ENCODE results near the gene POMT2. TPM values are rescaled to one million over a fixed set of nuclear protein-coding genes. Genes with fewer than 3 reads are reported as not detected.

Gene POMT2
- total and polyA plus RNA-seq, 2 experiments from 2014 or later: 21.1 to 39.3 TPM

DNA sequence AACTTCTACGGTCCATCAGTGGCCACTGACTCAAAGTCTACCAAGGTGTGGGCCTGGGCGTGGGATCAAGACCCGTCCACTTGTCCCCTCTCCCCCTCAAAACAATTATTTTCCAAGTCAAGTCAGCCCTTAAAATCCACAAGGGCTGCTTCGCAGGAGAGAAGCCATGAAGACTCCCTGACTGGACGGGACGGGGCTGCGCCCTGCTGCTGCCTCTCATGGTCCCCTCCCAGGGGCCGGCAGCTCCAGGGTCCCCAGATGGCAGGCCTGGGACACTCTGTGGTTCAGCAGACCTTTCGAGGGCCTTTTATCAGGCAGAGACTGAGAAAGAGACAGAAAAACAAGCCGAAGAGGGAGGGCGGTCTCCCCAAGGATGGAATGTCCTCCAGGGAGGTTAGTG is 60.5 kb downstream of the POMT2 start:
- DNase-seq (ENCODE audit: low spot score): no peak
- Histone ChIP-seq H3K4me1 (ENCODE audit: insufficient read depth) (no peaks in the 10 kb centered on the region), H3K9me3 (ENCODE audit: low read depth) (no peaks in the 10 kb centered on the region), H2AFZ (no peak overlapping the region), H3K27ac (no peak overlapping the region), H3K9me2 (replicated peaks; ENCODE audit: insufficient read depth) (no peaks in the 10 kb centered on the region), H3K27me3 (no peaks in the 10 kb centered on the region), H3K79me2 (no peaks in the 10 kb centered on the region), H3K36me3 (replicated peaks; ENCODE audit: insufficient read depth, low read depth) (no peaks in the 10 kb centered on the region), H4K20me1 (ENCODE audit: insufficient read depth, poor library complexity, severe bottlenecking) (no peaks in the 10 kb centered on the region), H3K4me2 (no peak overlapping the region), H3K4me3 (no peak overlapping the region)
- no peak for TF ChIP-seq EZH2phosphoT487 (IDR thresholded peaks at IDR 0.05; ENCODE audit: low read depth, severe bottlenecking, unreplicated experiment)
- TF ChIP-seq, protein P1, sequence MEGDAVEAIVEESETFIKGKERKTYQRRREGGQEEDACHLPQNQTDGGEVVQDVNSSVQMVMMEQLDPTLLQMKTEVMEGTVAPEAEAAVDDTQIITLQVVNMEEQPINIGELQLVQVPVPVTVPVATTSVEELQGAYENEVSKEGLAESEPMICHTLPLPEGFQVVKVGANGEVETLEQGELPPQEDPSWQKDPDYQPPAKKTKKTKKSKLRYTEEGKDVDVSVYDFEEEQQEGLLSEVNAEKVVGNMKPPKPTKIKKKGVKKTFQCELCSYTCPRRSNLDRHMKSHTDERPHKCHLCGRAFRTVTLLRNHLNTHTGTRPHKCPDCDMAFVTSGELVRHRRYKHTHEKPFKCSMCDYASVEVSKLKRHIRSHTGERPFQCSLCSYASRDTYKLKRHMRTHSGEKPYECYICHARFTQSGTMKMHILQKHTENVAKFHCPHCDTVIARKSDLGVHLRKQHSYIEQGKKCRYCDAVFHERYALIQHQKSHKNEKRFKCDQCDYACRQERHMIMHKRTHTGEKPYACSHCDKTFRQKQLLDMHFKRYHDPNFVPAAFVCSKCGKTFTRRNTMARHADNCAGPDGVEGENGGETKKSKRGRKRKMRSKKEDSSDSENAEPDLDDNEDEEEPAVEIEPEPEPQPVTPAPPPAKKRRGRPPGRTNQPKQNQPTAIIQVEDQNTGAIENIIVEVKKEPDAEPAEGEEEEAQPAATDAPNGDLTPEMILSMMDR (IDR thresholded peaks at IDR 0.05; ENCODE audit: poor library complexity): no peak
- no peak for TF ChIP-seq EZH2 (IDR thresholded peaks at IDR 0.05; ENCODE audit: borderline replicate concordance)
- WGBS (ENCODE audit: low lambda C conversion rate, missing lambda C conversion rate): 88% methylated on average over 11 of the region's 11 CpGs

DNA sequence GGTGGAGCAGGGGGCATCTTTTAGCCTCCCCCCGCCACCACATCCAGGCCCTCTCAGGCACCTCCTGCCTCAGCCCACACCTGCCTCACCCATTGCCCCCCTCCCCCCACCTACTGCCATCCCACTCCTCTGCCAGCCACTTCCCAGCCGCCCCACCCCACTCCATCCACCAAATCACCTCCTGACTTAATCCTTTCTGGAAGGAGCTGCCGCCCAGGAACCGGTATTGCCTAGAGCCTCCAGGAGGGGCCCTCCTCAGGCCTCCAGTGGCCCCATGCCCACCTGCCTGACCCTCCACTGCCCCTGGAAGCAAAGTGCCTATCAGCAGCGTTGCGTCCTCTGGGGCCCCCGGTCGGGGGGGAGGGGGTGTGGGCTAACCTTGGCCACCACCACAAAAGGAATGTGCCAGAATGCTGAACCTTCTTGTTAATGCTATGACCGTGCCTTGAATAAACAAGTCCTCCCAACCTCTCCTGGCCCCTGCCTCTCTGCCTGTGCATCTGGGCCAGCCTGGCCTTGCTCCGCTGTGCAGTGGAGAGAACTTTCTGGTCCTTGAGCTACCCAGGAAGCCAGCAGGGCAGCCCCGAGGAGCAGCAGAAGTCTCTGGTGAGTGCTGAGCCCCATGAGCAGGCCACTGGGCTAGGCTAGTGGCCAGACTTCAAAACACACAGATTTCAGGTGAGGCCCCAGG is 61.5 kb downstream of the POMT2 start:
- Histone ChIP-seq H3K36me3 (replicated peaks; ENCODE audit: insufficient read depth, low read depth) (no peaks in the 10 kb centered on the region), H3K79me2 (no peaks in the 10 kb centered on the region), H4K20me1 (ENCODE audit: insufficient read depth, poor library complexity, severe bottlenecking) (no peaks in the 10 kb centered on the region), H3K4me2 (no peak overlapping the region), H2AFZ (no peak overlapping the region), H3K27me3 (no peaks in the 10 kb centered on the region), H3K27ac (no peak overlapping the region), H3K9me2 (replicated peaks; ENCODE audit: insufficient read depth) (no peaks in the 10 kb centered on the region), H3K4me3 (no peak overlapping the region), H3K9me3 (ENCODE audit: low read depth) (no peaks in the 10 kb centered on the region), H3K4me1 (ENCODE audit: insufficient read depth) (no peaks in the 10 kb centered on the region)
- TF ChIP-seq, protein P1 (IDR thresholded peaks at IDR 0.05; ENCODE audit: poor library complexity): no peak
- TF ChIP-seq EZH2 (IDR thresholded peaks at IDR 0.05; ENCODE audit: borderline replicate concordance) (no peak), EZH2phosphoT487 (IDR thresholded peaks at IDR 0.05; ENCODE audit: low read depth, severe bottlenecking, unreplicated experiment) (no peak)
- DNase-seq (ENCODE audit: low spot score): no peak
- 58% methylated on average over 10 of the region's 11 CpGs for WGBS (ENCODE audit: low lambda C conversion rate, missing lambda C conversion rate)

DNA sequence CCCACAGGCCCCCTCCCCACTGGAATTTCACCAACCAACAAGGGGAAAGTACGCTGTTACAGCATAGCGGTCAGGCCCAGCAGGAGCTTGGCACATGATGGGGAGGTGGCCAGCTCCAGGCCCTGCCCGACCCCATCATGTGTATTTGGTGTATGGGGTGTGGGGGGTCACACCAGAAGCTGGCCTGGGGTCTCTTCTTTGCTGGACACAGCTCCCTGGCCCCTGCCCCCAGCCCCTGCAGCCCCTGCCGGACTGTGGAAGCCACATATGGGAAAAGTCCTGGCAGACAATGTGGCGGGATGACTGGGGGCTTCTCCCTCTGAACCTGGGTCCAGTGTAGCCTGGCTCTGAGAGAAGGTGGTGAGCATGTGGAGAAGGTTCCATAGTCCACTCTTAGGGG is 62.1 kb downstream of the POMT2 start:
- 91% methylated on average over 4 of the region's 5 CpGs for WGBS (ENCODE audit: low lambda C conversion rate, missing lambda C conversion rate)
- H3K79me2 ChIP-seq: no peaks in the 10 kb centered on the region
- H3K4me1 ChIP-seq (ENCODE audit: insufficient read depth): no peaks in the 10 kb centered on the region
- no peaks in the 10 kb centered on the region for H3K36me3 ChIP-seq (replicated peaks; ENCODE audit: insufficient read depth, low read depth)
- no peak for DNase-seq (ENCODE audit: low spot score)
- H3K9me2 ChIP-seq (replicated peaks; ENCODE audit: insufficient read depth): no peaks in the 10 kb centered on the region
- no peaks in the 10 kb centered on the region for H3K27me3 ChIP-seq
- no peak overlapping the region for H3K4me3 ChIP-seq
- no peak for TF ChIP-seq EZH2 (IDR thresholded peaks at IDR 0.05; ENCODE audit: borderline replicate concordance)
- TF ChIP-seq, protein P1 (IDR thresholded peaks at IDR 0.05; ENCODE audit: poor library complexity): no peak
- no peak for TF ChIP-seq EZH2phosphoT487 (IDR thresholded peaks at IDR 0.05; ENCODE audit: low read depth, severe bottlenecking, unreplicated experiment)
- no peaks in the 10 kb centered on the region for H3K9me3 ChIP-seq (ENCODE audit: low read depth)
- H2AFZ ChIP-seq: no peak overlapping the region
- H3K4me2 ChIP-seq: no peak overlapping the region
- H3K27ac ChIP-seq: no peak overlapping the region
- no peaks in the 10 kb centered on the region for H4K20me1 ChIP-seq (ENCODE audit: insufficient read depth, poor library complexity, severe bottlenecking)
